ENCODE results near the gene PWP1. TPM values are rescaled to one million over a fixed set of nuclear protein-coding genes. Genes with fewer than 3 reads are reported as not detected.

The PWP1 gene
- total RNA-seq, 4 donors from 2014 or later: 60.7 to 70.8 (median 69.0) TPM

GRCh38 chr12:107668320-107669098, 17.1 kb upstream of the PWP1 start:
- no peak for TF ChIP-seq CTCF (IDR thresholded peaks at IDR 0.05; ENCODE audit: low read depth)

GRCh38 chr12:107669946-107670345, 15.7 kb upstream of the PWP1 start:
- TF ChIP-seq CTCF (IDR thresholded peaks at IDR 0.05; ENCODE audit: low read depth): no peak

GRCh38 chr12:107670999-107671643, 14.5 kb upstream of the PWP1 start:
- TF ChIP-seq CTCF (IDR thresholded peaks at IDR 0.05; ENCODE audit: low read depth): no peak

GRCh38 chr12:107677671-107678070, 7.9 kb upstream of the PWP1 start:
- TF ChIP-seq CTCF (IDR thresholded peaks at IDR 0.05; ENCODE audit: low read depth): no peak

DNA sequence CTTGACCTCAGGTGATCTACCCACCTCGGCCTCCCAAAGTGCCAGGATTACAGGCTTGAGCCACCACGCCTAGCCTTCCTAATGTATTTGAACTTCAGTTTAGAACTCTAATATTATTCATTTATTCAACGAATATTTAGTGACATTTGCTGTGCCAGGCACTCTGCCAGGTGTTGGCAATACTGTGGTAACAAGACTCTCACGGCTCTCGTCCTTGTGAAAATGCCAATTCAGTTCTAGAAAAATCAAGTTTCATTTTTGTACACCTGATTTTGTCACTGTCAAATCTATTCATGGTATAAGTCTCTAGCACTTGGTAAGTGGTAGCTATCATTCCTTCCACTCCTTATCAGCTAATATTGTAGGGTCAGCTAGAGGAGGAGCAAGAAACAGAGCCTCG, 6.3 kb upstream of the PWP1 start:
- no peak for TF ChIP-seq CTCF (IDR thresholded peaks at IDR 0.05; ENCODE audit: low read depth)

DNA sequence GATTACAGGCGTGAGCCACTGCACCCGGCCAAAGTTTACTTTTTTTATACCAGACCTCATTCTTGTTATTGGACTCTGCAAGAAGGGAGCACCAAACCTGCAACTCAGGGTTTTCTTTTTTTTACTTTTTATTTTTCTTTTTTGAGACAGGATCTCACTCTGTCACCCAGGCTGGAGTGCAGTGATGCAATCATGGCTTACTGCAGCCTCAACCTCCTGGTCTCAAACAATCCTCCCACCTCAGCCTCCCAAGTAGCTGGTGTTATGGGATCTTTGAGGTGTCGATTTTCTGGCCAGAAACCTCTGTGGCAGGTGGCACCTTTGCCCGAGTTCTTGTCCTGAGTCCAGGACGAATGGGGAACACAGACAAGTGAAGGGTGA, 4.2 kb upstream of the PWP1 start:
- no peak for TF ChIP-seq CTCF (IDR thresholded peaks at IDR 0.05; ENCODE audit: low read depth)
